GM18511 (cell line): ENCODE data around the gene STAT1.

Experiments
- ATAC-seq: cut with Tn5 transposase; IDR thresholded peaks from one replicate; pipeline ENCODE4 v1.9.1; 2021; ENCODE audit warnings: mild to moderate bottlenecking, moderate library complexity; ENCODE audit not compliant: unreplicated experiment

Gene STAT1

GRCh38 chr2:191013932-191014652 is at the start of gene STAT1:
Gene STAT1 (minus strand): TSS chr2:191014171. CDS start chr2:191010003, 4,168 bp downstream.
- peak; percentile 82 for ATAC-seq

DNA sequence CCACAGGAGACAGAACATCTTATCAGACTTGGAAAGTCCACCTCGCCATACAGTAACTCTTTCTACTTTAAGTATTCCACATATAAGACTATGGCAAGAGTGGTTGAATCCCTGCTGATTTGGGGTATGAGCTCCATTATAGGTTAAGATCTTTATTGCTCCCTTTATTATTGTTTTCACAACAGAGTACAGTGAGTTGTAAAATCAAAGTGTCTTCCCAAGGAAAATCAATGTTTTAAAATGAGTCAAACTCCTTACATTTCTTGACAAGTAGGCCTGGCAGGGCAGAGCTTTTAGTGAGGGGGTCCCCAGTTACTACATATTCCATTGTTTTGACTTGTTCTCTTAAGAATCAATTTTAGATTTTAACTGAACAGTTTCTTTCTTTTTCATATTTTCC is 49.6 kb upstream of the STAT1 start:
- ATAC-seq, result no peak

DNA sequence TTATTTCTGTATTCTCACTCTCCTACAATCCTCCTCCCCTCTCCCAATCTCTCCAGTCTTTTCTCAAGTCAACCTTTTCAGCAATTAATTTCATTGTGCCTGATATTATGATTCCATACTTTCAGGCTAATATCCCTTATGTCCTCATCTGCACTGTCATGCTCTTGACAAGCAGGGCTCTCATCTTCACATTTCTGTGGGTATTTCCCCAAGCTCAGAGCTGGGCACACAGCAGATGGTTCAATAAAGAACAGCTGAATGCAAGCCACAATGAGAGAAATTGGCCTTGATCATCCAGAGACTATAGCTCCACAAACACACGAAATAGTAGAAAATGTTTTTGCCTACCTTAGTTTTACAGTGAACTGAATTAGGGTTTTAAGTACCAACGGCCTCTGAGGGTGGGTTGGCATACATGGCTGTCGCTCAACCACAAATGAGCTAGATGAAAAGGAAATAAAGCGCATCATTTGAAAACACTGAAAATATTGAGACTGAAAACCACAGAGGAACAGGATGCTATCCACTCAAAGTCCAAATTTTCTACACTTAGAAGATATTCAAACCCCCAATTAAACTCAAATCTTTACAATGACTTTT is 47.5 kb upstream of the STAT1 start:
- ATAC-seq, result no peak

- ATAC-seq, result no peak
These were observed 45.3 kb upstream of the STAT1 start for GRCh38 chr2:191059308-191059707.

DNA sequence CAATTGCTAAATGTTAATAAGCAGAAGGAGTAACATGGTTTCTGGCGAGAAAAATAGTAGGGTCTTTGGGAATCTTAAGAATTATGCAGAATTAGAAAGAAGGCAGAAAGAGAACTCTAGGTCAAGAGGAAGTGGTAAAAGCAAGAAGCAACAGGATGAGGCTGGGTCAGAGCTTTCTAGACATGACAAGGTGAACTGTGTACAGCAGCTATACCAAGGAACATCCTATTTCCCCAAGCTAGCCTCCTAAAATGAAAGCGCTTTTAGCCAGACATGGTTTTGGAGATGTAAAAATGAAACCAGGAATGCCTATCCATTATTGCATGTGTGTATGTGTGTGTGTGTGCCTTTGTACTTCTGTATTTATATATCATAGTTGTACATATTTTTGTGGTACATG is 42.3 kb upstream of the STAT1 start:
- no peak for ATAC-seq

DNA sequence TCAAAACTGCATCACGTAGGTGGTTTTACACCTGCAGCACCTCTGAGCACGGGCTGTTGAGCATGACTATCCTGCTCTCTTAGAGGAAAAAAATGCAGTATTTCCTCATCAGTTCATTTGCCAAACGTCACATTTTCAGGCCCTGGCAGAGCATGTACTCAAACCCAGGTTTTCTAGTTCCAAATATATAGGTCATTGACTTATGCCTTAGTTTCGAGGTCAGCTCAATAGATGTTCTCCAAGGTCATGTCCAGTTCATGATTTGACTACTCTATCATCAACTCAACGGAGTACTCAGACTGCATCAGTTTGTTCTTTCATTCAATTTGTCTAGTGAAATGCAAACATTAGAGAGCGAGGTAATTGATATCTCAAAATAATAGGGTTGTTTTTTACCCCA is 39.3 kb upstream of the STAT1 start:
- ATAC-seq, result no peak

GRCh38 chr2:191051825-191052778 is 38.1 kb upstream of the STAT1 start:
- peak; percentile 57 for ATAC-seq

- no peak for ATAC-seq
These were observed 37.2 kb upstream of the STAT1 start for GRCh38 chr2:191051177-191051576.

DNA sequence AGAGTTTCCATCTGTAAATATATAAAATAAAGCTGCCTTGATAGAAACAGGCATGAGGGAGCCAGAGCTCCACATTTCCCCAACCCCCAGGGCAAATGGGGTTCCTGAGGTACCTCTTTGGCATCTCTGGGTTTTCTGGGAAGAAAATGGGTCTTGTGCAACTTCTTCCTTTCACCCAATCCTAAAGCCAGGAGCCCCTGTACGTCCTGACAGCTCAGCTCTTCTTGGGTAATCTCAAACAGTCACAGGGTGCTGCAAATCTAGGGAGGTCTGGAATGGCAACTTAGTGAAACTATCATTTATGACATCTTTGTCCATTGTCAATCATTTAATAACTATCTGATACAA is 36.6 kb upstream of the STAT1 start:
- no peak for ATAC-seq

GRCh38 chr2:191049728-191050639 is 36.0 kb upstream of the STAT1 start:
- peak; percentile 71 for ATAC-seq

DNA sequence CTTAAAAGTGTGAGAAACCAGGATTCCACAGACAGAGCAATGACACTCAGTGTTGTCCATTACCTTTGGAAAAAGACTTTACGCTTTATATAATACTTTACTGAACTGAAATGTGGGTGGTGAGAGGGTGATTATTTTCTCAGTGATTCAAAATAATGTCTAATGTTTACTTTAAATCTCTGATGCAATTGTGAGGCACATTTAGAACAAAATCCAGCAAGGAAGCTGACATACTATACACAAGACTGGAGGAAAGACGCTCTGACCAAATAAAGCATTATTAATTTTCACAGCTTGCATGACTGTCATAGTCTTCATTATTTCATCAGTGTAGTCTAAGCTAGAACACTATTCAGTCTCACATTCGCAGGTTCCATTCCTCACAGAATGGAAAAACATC is 34.1 kb upstream of the STAT1 start:
- ATAC-seq, result no peak

DNA sequence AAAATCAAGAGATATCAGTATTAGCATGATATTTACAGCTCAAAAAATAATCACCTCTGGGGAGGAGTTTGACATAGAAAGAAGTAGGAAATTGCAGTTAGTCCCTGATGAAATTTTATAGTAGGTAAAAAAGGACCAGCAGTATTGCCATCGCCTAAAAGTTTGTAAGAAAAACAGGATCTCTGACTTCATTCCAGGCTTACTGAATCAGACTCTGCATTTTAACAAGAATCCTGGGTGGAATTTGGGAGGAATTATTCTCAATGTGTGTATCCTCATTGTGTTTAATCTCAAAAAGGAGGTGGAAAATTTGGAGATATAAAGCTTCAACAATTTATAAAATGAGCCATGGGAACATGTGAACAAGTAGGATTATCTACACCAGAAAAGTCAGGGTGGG is 31.2 kb upstream of the STAT1 start:
- no peak for ATAC-seq

GRCh38 chr2:191043438-191043837 is 29.5 kb upstream of the STAT1 start:
- no peak for ATAC-seq

- no peak for ATAC-seq
These were observed 27.6 kb upstream of the STAT1 start for GRCh38 chr2:191041418-191042161.

DNA sequence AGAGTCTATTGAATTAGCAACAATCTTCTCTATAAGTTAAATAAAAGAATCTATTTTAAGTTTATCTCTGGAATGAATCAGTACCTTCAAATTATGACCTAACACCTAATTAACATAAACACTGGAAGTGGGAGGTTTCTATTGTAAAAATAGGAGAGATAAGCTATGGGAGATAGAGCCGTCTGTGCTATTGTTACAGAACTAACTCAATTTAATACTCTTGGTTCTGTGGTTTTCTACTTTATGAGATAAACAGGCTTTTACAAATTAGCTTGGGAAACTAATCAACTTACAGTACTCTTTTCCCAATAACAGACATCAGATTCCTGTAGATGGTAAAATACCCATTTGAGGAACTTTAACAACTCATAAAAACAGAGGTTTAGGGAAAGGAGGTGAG is 25.6 kb upstream of the STAT1 start:
- no peak for ATAC-seq

- no peak for ATAC-seq
These were observed 24.8 kb upstream of the STAT1 start for GRCh38 chr2:191038741-191039140.

GRCh38 chr2:191038241-191038725 is 24.3 kb upstream of the STAT1 start:
- ATAC-seq, result peak; percentile 69

GRCh38 chr2:191037351-191037750 is 23.4 kb upstream of the STAT1 start:
- ATAC-seq, result no peak

- ATAC-seq, result no peak
These were observed 22.4 kb upstream of the STAT1 start for GRCh38 chr2:191036363-191036762.
